Ishikawa (cell line): ENCODE data around the gene FZD2.

Source experiments
- CEBPB ChIP-seq: IDR thresholded peaks from 2 replicates; pipeline ENCODE4 v1.6.1; 2012
- CREB1 ChIP-seq: IDR thresholded peaks from 2 replicates; pipeline ENCODE4 v1.6.1; 2012; ENCODE audit warnings: low read depth
- EGR1 ChIP-seq: IDR thresholded peaks from 2 replicates; pipeline ENCODE4 v1.6.1; 2012
- EP300 ChIP-seq: IDR thresholded peaks from 2 replicates; pipeline ENCODE4 v1.6.1; 2012; ENCODE audit warnings: borderline replicate concordance
- FOXM1 ChIP-seq: IDR thresholded peaks from 2 replicates; pipeline ENCODE4 v1.6.1; 2012; ENCODE audit warnings: low read depth, borderline replicate concordance
- NFIC ChIP-seq: IDR thresholded peaks from 2 replicates; pipeline ENCODE4 v1.6.1; 2012
- RAD21 ChIP-seq: IDR thresholded peaks from 2 replicates; pipeline ENCODE4 v1.6.1; 2012; ENCODE audit warnings: low read depth
- REST ChIP-seq: IDR thresholded peaks from 2 replicates; pipeline ENCODE4 v1.6.1; 2012; ENCODE audit warnings: low read depth, mild to moderate bottlenecking
- TAF1 ChIP-seq: IDR thresholded peaks from 2 replicates; pipeline ENCODE4 v1.6.1; 2012; ENCODE audit warnings: low read depth, mild to moderate bottlenecking
- TCF12 ChIP-seq: IDR thresholded peaks from 2 replicates; pipeline ENCODE4 v1.6.1; 2012; ENCODE audit warnings: low read depth
- TEAD4 ChIP-seq: IDR thresholded peaks from 2 replicates; pipeline ENCODE4 v1.6.1; 2012
- USF1 ChIP-seq: IDR thresholded peaks from 2 replicates; pipeline ENCODE4 v1.6.1; 2012
- YY1 ChIP-seq: IDR thresholded peaks from 2 replicates; pipeline ENCODE4 v1.6.1; 2012; ENCODE audit warnings: low read depth
- ZBTB7A ChIP-seq: IDR thresholded peaks from 2 replicates; pipeline ENCODE4 v1.6.1; 2012; ENCODE audit warnings: low read depth
- TF ChIP-seq, protein P1 (sequence below): IDR thresholded peaks from 2 replicates; pipeline ENCODE4 v1.6.1; 2012

Gene FZD2

DNA sequence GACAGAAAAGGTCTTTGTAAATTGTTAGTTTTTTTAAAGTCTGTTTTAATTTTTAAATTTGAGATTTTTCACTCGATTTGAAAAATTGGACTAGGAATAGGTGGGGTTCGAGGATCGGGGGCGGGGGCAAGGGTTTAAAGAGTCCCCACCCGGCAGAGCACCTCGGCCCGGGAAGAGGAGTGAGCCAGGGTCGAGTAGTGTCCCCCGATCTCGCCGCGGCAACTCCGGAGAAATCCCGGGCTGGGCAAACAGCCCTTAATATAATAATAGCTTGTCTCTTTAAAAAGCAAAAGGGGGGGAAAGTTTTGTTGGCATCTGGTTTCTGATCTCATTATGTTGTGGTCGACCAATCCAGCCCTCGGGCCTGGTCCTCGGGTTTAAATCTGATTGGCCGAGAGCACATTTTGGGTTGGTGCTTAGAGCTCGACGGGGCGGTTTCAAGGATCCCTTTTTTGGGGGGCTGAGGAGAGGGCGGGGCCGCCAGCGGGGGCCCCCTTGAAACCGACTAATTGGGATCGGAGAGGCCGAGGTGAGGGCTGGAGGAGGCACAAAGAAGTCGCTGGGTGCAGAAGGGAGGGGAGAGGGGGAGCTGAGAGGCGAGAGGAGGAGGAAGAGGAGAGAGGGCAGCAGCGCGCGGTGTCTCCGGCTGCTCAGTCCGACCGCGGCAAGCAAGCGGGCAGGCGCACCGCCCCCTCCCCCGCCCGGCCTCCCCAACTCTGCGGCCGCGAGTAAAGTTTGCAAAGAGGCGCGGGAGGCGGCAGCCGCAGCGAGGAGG, at the start of gene FZD2:
FZD2 (plus strand) TSS at position 653 of the 775 bp plus-strand sequence. CDS start 205 bp downstream, outside the sequence.
- peak; percentile 61; the same call in 1 of the 2 replicates for TF ChIP-seq FOXM1
- peak; percentile 59; the same call in 1 of the 2 replicates for TF ChIP-seq TCF12
- peak; percentile 47; the same call in 1 of the 2 replicates for TF ChIP-seq ZBTB7A
- TF ChIP-seq TAF1: peak; percentile 57
- TF ChIP-seq NFIC: peak; percentile 15; the same call in 1 of the 2 replicates
- TF ChIP-seq, protein P1, sequence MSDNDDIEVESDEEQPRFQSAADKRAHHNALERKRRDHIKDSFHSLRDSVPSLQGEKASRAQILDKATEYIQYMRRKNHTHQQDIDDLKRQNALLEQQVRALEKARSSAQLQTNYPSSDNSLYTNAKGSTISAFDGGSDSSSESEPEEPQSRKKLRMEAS: peak; percentile 54
- TF ChIP-seq TEAD4: no peak
- peak; percentile 15; the same call in 1 of the 2 replicates for TF ChIP-seq RAD21
- peak; percentile 44; the same call in 1 of the 2 replicates for TF ChIP-seq EP300
- TF ChIP-seq CREB1: no peak
- no peak for TF ChIP-seq EGR1
- peak; percentile 52; the same call in 1 of the 2 replicates for TF ChIP-seq USF1

DNA sequence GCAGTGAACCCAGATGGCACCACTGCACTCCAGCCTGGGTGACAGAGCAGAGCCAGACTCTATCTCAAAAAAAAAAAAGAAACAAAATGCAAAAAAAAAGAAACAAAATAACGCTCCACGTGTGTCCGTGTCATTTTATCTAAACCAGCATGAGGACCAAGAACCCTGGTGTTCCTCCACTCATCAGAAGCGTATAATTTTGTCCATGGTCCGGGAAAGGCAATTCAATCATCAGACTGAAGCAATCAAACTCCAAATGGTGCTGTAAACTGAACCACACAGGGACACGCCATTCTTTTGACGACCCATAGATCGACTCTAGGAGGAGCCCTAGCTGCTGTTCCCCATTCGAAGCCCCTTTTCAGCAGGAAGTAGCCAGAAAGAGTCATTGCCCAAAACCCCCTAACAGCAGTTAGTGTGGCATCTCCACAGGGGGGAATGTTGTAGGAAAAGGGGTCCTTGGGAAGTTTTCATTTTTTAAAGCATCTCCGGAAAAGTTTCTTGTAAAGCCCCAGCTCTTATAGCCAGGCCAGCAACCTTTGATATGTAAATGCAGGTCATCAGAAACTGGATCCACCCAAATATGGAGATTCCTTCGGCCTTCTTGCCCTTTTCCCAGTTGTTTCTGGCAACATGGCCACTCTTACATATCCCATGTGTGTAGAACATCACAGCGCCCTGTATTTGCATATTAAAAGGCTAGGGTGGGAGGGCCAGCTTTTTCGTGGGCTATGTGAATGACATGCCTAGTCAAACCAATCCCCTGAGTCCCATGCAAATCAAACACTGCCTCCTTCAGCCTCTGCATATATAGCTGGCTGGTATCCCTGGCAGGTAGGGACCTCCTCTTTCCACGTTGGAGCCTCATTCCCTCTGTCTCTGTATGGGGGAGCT, 45.8 kb upstream of the FZD2 start:
- TF ChIP-seq, protein P1: 0 out of 2 replicates have a peak, but pooled peaks have one; percentile 10

- TF ChIP-seq NFIC (no peak), RAD21 (no peak), EP300 (no peak), REST (no peak), ZBTB7A (no peak), YY1 (no peak)
Observed at GRCh38 chr17:44518032-44518431, 39.3 kb upstream of the FZD2 start.

GRCh38 chr17:44522883-44523671, 34.2 kb upstream of the FZD2 start:
- TF ChIP-seq RAD21 (peak; percentile 80), YY1 (no peak)

DNA sequence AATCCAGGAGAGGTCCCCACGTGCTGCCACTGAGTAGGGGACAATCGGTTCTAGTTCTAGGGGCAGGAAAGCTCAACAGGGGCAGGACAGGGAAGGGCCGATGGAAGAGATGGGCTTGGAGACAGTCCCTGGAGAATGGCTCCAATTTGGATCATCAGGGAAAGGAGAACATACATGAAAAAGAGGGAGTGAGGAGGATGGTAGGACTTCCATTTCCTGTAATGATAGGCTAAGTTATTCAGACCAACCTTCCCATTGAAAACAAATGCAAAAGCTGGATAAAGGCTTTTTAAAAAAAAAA, 33.7 kb upstream of the FZD2 start:
- TF ChIP-seq EGR1 (no peak), CEBPB (no peak), TAF1 (no peak), REST (no peak), ZBTB7A (no peak), EP300 (no peak)

DNA sequence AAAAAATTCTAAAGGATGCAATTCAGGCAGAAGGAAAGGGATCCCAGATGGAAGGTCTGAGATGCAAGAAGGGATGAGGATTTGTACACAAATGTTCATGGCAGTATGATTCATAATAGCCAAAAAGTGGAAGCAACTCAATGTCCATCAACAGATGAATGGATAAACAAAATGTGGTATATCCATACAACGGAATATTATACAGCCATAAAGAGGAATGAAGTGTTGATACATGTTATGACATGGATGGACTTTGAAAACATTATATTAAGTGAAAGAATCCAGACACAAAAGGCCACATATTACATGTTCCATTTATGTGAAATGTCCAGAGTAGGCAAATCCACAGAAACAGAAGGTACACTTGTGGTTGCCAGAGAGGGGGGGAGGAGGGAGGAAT, 30.2 kb upstream of the FZD2 start:
- TF ChIP-seq REST: no peak
- TF ChIP-seq, protein P1: no peak
